Lower leg skin (tissue), 4 donors: ENCODE results near the gene SLC6A13. TPM values are rescaled to one million over a fixed set of nuclear protein-coding genes. Genes with fewer than 3 reads are reported as not detected.

Experiments
- DNase-seq, 2 donors: peaks; one replicate each; pipeline ENCODE4 v3.0.0-alpha.2; 2019; ENCODE audit warnings: low spot score in 2 of 2
- H3K4me3 ChIP-seq: fragments of 200-600 bp; sonication (generic); 2 replicates; pipeline ENCODE4 v1.5.1; 2017; ENCODE audit warnings: mild to moderate bottlenecking, low read depth; ENCODE audit not compliant: poor library complexity, severe bottlenecking
- CTCF ChIP-seq, 3 donors: fragments of 450-650 bp; IDR thresholded peaks; one replicate each; pipeline ENCODE4 v1.5.1; 2016; ENCODE audit warnings: antibody characterized with exemption in 3 of 3, mild to moderate bottlenecking in 3 of 3, moderate library complexity in 2 of 3
- POLR2A ChIP-seq, 2 donors: fragments of 450-650 bp; IDR thresholded peaks; one replicate each; pipeline ENCODE4 v1.6.1; 2016 to 2017; ENCODE audit warnings: antibody characterized with exemption in 2 of 2, mild to moderate bottlenecking in 1 of 2, moderate library complexity in 1 of 2
- WGBS, 2 donors: methylation state at CpG; one replicate each; pipeline ENCODE4 v1.1.5; 2018; 5-methylcytosine and 5-hydroxymethylcytosine counted together
- intact Hi-C: fragments of 100-400 bp; cut with DNase I; formaldehyde crosslinking; loops from one replicate; pipeline ENCODE4 v1.15.0; 2023; ENCODE audit warnings: low total_unique reads
- total RNA-seq, 4 donors: library from RNA; depleted of rRNA; stranded (reverse); fragments of >200 nt; gene quantifications; one replicate each; pipeline ENCODE4 v1.1.0, GENCODE V29; 2016

Gene SLC6A13
- total RNA-seq, 4 donors from 2014 or later = not detected

GRCh38 chr12:215116-215515, 47.5 kb downstream of the SLC6A13 start:
- H3K4me3 ChIP-seq = no peak overlapping the region
- WGBS, 2 donors = 86 to 92% methylated on average over 6 of the region's 6 CpGs
- DNase-seq = no peak
- no peak for TF ChIP-seq CTCF (IDR thresholded peaks at IDR 0.05)
- no peak for TF ChIP-seq POLR2A (IDR thresholded peaks at IDR 0.05)
- intact Hi-C loops = no loop called here

DNA sequence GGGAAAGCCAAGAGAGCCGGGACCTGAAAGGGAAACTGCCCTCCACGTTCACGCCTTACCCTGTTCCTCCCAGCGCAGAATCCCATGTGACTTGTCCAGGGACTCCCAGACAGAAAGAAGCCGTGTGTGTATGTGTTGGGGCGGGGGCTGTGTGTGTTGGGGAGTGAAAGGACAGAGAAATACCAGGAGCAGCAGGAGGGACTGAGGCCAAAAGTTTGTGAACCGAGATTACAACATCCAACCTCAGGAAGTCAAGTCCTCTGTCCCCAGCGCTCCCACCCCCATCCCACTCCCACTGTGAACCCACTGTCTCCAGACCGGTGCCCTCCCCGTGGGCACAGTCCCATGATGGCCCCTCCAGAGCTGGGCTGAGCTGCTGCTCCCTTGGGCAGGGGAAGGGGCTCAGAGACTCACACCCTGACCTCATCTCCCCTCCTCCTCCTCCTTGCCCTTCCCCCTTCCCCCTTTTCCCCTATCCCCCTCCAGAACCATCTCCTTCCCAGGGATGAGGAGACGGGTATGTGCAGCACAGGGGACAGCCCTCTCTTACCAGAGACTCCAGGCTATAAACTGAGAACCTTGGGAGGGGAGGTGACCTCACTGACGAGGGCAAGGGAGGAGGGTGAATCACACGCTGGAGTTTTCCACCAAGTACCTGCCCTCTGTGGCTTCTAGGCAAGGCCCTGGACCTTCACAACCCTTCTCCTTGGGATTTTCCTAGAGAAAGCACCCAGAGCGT, 48.5 kb downstream of the SLC6A13 start, which contains the start of gene SLC6A12:
Gene SLC6A12 (minus strand): TSS at position 155 of the 739 bp plus-strand sequence. CDS start 4,171 bp downstream, outside the sequence.
- WGBS, 2 donors = 28 to 42% methylated on average over 14 of the region's 14 CpGs
- DNase-seq = no peak
- no peak for TF ChIP-seq POLR2A (IDR thresholded peaks at IDR 0.05)
- no peak for TF ChIP-seq CTCF (IDR thresholded peaks at IDR 0.05)
- intact Hi-C loops = no loop called here
- H3K4me3 ChIP-seq = no peak within 1 kb of the TSS

DNA sequence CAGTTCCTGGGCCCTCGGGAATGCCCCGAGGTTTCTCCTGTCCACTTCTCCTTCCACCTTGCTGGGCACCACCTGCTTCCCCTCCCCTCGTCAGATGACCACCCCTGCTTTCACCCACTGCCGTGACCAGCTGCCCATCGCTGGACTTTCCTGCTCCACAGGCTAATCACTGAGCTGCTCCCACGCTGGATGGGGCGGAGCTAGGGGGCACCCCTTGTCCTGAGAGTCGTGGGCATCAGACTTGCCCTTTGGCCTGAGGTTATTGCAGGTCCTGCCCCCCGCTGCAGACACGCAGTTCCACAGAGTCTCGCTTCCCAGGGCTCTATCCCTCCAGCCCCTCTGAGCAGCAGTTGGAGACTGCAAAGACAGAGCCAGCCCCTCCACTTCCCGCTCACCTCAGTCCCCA, 49.1 kb downstream of the SLC6A13 start:
- TF ChIP-seq CTCF (IDR thresholded peaks at IDR 0.05) = no peak
- TF ChIP-seq POLR2A (IDR thresholded peaks at IDR 0.05) = no peak
- DNase-seq = no peak
- WGBS, 2 donors = 38 to 50% methylated on average over 12 of the region's 12 CpGs
- intact Hi-C loops = no loop called here
- no peak overlapping the region for H3K4me3 ChIP-seq

- intact Hi-C loops = no loop called here
- WGBS, 2 donors = 39 to 44% methylated on average over 22 of the region's 22 CpGs
- TF ChIP-seq CTCF (IDR thresholded peaks at IDR 0.05) = no peak
- no peak for TF ChIP-seq POLR2A (IDR thresholded peaks at IDR 0.05)
- DNase-seq = no peak
- H3K4me3 ChIP-seq = no peak overlapping the region
Measured at GRCh38 chr12:212715-213526, 49.7 kb downstream of the SLC6A13 start.

- no peak overlapping the region for H3K4me3 ChIP-seq
- no peak for DNase-seq
- no peak for TF ChIP-seq CTCF (IDR thresholded peaks at IDR 0.05)
- TF ChIP-seq POLR2A (IDR thresholded peaks at IDR 0.05) = no peak
- WGBS, 2 donors = 57 to 65% methylated on average over 8 of the region's 8 CpGs
- intact Hi-C loops = no loop called here
Measured at GRCh38 chr12:212415-212714, 50.3 kb downstream of the SLC6A13 start.
